ENCODE data around the gene GHRL. TPM values are rescaled to one million over a fixed set of nuclear protein-coding genes. Genes with fewer than 3 reads are reported as not detected.

GHRL gene
- total RNA-seq, 1 donor from 2014 or later, result 45.8 TPM

Small RNA genes lying within 50 kb of the gene (microRNA-seq; reads per million reads assigned to microRNA genes)
- not detected for gene MIR378B (ENCODE audit: borderline number of aligned reads, unreplicated experiment)

Other genes with a start within 250 kb of the GHRL start
- not detected in 2 replicates for gene FANCD2OS, start 184.7 kb downstream of the GHRL start, total RNA-seq
- 117 and 123 TPM in 2 replicates for gene BRK1, start 177.3 kb downstream of the GHRL start, total RNA-seq
- gene VHL, start 151.2 kb downstream of the GHRL start, total RNA-seq, result 70.3 and 72.5 TPM in 2 replicates
- 0.36 and 0.40 TPM in 2 replicates for gene IRAK2, start 128.0 kb downstream of the GHRL start, total RNA-seq
- gene TATDN2, start 44.5 kb downstream of the GHRL start, total RNA-seq, result 34.5 and 35.5 TPM in 2 replicates
- 101 and 105 TPM in 2 replicates for gene SEC13, start 28.2 kb upstream of the GHRL start, total RNA-seq
- gene ATP2B2, start 212.6 kb upstream of the GHRL start, total RNA-seq, result 0.07 TPM in 2 replicates

Measured in progenitor cell of endocrine pancreas (in vitro differentiated cells).